HEK293 (cell line): ENCODE measurements around the gene ELFN1.

Experiments used
- GLIS2 ChIP-seq: fragments of 450-650 bp; formaldehyde crosslinking; IDR thresholded peaks from 2 replicates; pipeline ENCODE4 v1.5.1; 2016; ENCODE audit warnings: missing biosample characterization, missing genetic modification characterization
- MEIS1 ChIP-seq: sonication (generic); formaldehyde crosslinking; IDR thresholded peaks from 2 replicates; pipeline ENCODE4 v1.8.1; 2022; ENCODE audit warnings: missing genetic modification reagents, mild to moderate bottlenecking, borderline replicate concordance
- ZBTB21 ChIP-seq: fragments of 450-650 bp; formaldehyde crosslinking; IDR thresholded peaks from 2 replicates; pipeline ENCODE4 v1.5.1; 2017; ENCODE audit warnings: missing biosample characterization, missing genetic modification characterization
- ZNF174 ChIP-seq: fragments of 450-650 bp; formaldehyde crosslinking; IDR thresholded peaks from 2 replicates; pipeline ENCODE4 v1.5.0; 2017; ENCODE audit warnings: missing biosample characterization, mild to moderate bottlenecking, missing genetic modification characterization
- ZNF175 ChIP-seq: fragments of 450-650 bp; formaldehyde crosslinking; IDR thresholded peaks from 2 replicates; pipeline ENCODE4 v1.5.1; 2016; ENCODE audit warnings: missing biosample characterization, missing genetic modification characterization
- ZNF19 ChIP-seq: fragments of 450-650 bp; formaldehyde crosslinking; IDR thresholded peaks from 2 replicates; pipeline ENCODE4; 2016; ENCODE audit warnings: missing biosample characterization, missing genetic modification characterization, low read depth
- ZNF302 ChIP-seq: fragments of 450-650 bp; formaldehyde crosslinking; IDR thresholded peaks from 2 replicates; pipeline ENCODE4 v1.5.1; 2016; ENCODE audit warnings: missing biosample characterization, missing genetic modification characterization, low read depth
- ZNF449 ChIP-seq: fragments of 450-650 bp; formaldehyde crosslinking; IDR thresholded peaks from 2 replicates; pipeline ENCODE4 v1.5.1; 2017; ENCODE audit warnings: missing biosample characterization, mild to moderate bottlenecking, missing genetic modification characterization, moderate library complexity
- ZSCAN30 ChIP-seq: fragments of 450-650 bp; IDR thresholded peaks from 2 replicates; pipeline ENCODE4 v1.5.1; 2018; ENCODE audit warnings: missing biosample characterization, mild to moderate bottlenecking, missing genetic modification characterization, moderate library complexity
- TF ChIP-seq, protein P1 (sequence below): fragments of 450-650 bp; formaldehyde crosslinking; IDR thresholded peaks from 2 replicates; pipeline ENCODE4 v1.5.1; 2016; ENCODE audit warnings: missing biosample characterization, missing genetic modification characterization

DNA sequence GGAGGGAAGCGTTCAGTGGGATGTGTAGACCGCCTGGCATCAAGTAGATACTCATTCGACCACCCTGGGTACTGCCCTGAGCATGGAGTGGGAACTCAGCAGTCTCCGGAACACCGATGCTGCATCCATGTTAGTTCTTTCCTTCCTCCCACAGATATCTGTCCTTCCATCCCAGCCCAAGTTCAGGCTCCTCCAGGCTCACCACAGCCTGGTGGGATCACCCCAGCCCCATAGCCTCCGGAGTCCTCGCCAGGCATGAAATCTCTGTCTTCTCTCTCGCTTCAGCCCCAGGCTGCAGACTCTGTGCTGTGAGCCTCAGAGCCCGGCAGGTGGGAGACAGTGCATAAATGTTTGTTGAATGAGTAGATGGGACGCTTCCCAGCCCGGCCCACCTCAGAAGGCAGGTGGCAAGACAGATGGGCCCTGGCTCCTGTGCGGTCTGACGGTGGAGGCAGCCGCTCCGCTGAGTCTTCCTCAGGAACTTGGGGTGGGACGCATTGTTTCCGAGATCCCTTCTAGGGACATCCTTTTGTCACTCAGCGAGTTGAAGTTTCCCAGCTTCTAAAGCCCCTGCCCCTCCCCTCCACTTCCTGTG, 42.9 kb downstream of the ELFN1 start:
- TF ChIP-seq, protein P1, sequence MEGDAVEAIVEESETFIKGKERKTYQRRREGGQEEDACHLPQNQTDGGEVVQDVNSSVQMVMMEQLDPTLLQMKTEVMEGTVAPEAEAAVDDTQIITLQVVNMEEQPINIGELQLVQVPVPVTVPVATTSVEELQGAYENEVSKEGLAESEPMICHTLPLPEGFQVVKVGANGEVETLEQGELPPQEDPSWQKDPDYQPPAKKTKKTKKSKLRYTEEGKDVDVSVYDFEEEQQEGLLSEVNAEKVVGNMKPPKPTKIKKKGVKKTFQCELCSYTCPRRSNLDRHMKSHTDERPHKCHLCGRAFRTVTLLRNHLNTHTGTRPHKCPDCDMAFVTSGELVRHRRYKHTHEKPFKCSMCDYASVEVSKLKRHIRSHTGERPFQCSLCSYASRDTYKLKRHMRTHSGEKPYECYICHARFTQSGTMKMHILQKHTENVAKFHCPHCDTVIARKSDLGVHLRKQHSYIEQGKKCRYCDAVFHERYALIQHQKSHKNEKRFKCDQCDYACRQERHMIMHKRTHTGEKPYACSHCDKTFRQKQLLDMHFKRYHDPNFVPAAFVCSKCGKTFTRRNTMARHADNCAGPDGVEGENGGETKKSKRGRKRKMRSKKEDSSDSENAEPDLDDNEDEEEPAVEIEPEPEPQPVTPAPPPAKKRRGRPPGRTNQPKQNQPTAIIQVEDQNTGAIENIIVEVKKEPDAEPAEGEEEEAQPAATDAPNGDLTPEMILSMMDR, result no peak
- TF ChIP-seq ZNF449 (tag by site-specific recombination) (no peak), ZNF174 (tag by site-specific recombination) (no peak), MEIS1 (no peak), ZSCAN30 (tag by site-specific recombination) (no peak), GLIS2 (tag by site-specific recombination) (no peak), ZNF302 (tag by site-specific recombination) (no peak), ZBTB21 (tag by site-specific recombination) (no peak), ZNF175 (tag by site-specific recombination) (no peak), ZNF19 (no peak)
